H1 (cell line): ENCODE results near the gene FOXP4. TPM values are rescaled to one million over a fixed set of nuclear protein-coding genes. Genes with fewer than 3 reads are reported as not detected.

ENCODE experiments used
- CTCF ChIA-PET: fragments of 300-600 bp; sonication (Branson Sonifier 250); formaldehyde crosslinking; loops from one replicate; lab custom pipeline; 2021; ENCODE audit not compliant: partially characterized antibody; lab: Charles Lee
- POLR2A ChIA-PET: fragments of 300-600 bp; sonication (Branson Sonifier 250); formaldehyde crosslinking; loops from one replicate; lab custom pipeline; 2021; ENCODE audit warnings: inconsistent platforms; ENCODE audit not compliant: partially characterized antibody; lab: Charles Lee
- DNase-seq, 2 experiments: peaks; one replicate each; pipeline versions ENCODE4 v3.0.0 to v3.0.0-alpha.2; 2010 to 2022; ENCODE audit warnings: low spot score in 2 of 2, low read depth in 1 of 2, mixed read lengths in 1 of 2
- FAIRE-seq: peaks from 2 replicates; lab custom pipeline; 2011; peaks lifted over from hg19 to GRCh38; lab: Jason Lieb, UNC
- H2AFZ ChIP-seq: 2 replicates; pipeline ENCODE4 v1.8.1; 2012; ENCODE audit warnings: low read length, inconsistent platforms
- H2AK5ac ChIP-seq: 2 replicates; pipeline ENCODE4 v1.6.1; 2013; ENCODE audit warnings: low read depth, low read length
- H2BK120ac ChIP-seq: replicated peaks from 2 replicates; pipeline ENCODE3; 2013; ENCODE audit warnings: low read depth, low read length, inconsistent platforms
- H2BK12ac ChIP-seq: 2 replicates; pipeline ENCODE4 v1.6.1; 2013; ENCODE audit warnings: low read depth, low read length
- H2BK15ac ChIP-seq: 2 replicates; pipeline ENCODE4 v1.6.1; 2013; ENCODE audit warnings: low read length
- H2BK20ac ChIP-seq: 2 replicates; pipeline ENCODE4 v1.6.1; 2013; ENCODE audit warnings: low read length
- H2BK5ac ChIP-seq: 2 replicates; pipeline ENCODE4 v1.6.1; 2013; ENCODE audit warnings: low read depth, low read length
- H3K14ac ChIP-seq: 2 replicates; pipeline ENCODE4 v1.6.1; 2013; ENCODE audit warnings: inconsistent platforms; ENCODE audit not compliant: insufficient read length
- H3K18ac ChIP-seq: 2 replicates; pipeline ENCODE4 v1.6.1; 2013; ENCODE audit warnings: low read length; ENCODE audit errors: extremely low read depth
- H3K23ac ChIP-seq: 2 replicates; pipeline ENCODE4 v1.6.1; 2013; ENCODE audit warnings: inconsistent platforms; ENCODE audit not compliant: insufficient read length
- H3K23me2 ChIP-seq: 2 replicates; pipeline ENCODE4 v1.6.1; 2013; ENCODE audit warnings: low read depth, low read length
- H3K27ac ChIP-seq: 2 replicates; pipeline ENCODE4 v1.6.1; 2011; ENCODE audit warnings: low read depth, low read length, inconsistent platforms
- H3K27me3 ChIP-seq, 4 experiments: replicated peaks in 1 of 4; 1 replicate in 1 of 4; 2 replicates in 3 of 4; pipeline versions ENCODE4 v1.6.1 to v1.8.1; 2011 to 2013; ENCODE audit warnings: low read length in 3 of 4, mild to moderate bottlenecking in 3 of 4, inconsistent platforms in 2 of 4, mixed read lengths in 2 of 4, moderate library complexity in 1 of 4; ENCODE audit not compliant: control insufficient read depth in 3 of 4, insufficient read depth in 3 of 4; ENCODE audit errors: extremely low read depth in 1 of 4
- H3K36me3 ChIP-seq, 4 experiments: 2 replicates each; pipeline versions ENCODE4 v1.6.1 to v1.8.1; 2011 to 2013; ENCODE audit warnings: mild to moderate bottlenecking in 4 of 4, low read length in 3 of 4, moderate library complexity in 2 of 4, control low read depth in 1 of 4, inconsistent platforms in 1 of 4; ENCODE audit not compliant: insufficient read depth in 4 of 4, control insufficient read depth in 2 of 4
- H3K4ac ChIP-seq: replicated peaks from 2 replicates; pipeline ENCODE3; 2013; ENCODE audit warnings: low read length, low read depth, mixed read lengths, inconsistent platforms; ENCODE audit not compliant: insufficient read length
- H3K4me1 ChIP-seq, 4 experiments: replicated peaks in 1 of 4; 1 replicate in 1 of 4; 2 replicates in 3 of 4; pipeline versions ENCODE4 v1.6.1 to v1.8.1; 2011 to 2013; ENCODE audit warnings: low read length in 3 of 4, inconsistent platforms in 2 of 4, mixed read lengths in 1 of 4; ENCODE audit not compliant: insufficient read depth in 4 of 4, control insufficient read depth in 3 of 4
- H3K4me2 ChIP-seq, 2 experiments: 2 replicates each; pipeline versions ENCODE4 v1.6.1 to v1.8.1; 2011 to 2013; ENCODE audit warnings: low read depth in 2 of 2, low read length in 2 of 2, control low read depth in 1 of 2, inconsistent platforms in 1 of 2, mild to moderate bottlenecking in 1 of 2; ENCODE audit not compliant: insufficient read depth in 1 of 2
- H3K4me3 ChIP-seq, 4 experiments: fragments of 200-600, 300-600 bp in 1 of 4; sonication (generic), shearing (Covaris generic), sonication (Bioruptor Twin) in 1 of 4; 2 replicates each; pipeline versions ENCODE4 v1.5.1 to v1.8.1; 2011 to 2016; ENCODE audit warnings: low read length in 4 of 4, low read depth in 3 of 4, control low read depth in 2 of 4, inconsistent platforms in 2 of 4, mild to moderate bottlenecking in 2 of 4, mixed read lengths in 1 of 4, moderate library complexity in 1 of 4; ENCODE audit not compliant: insufficient read depth in 2 of 4; ENCODE audit errors: extremely low read depth in 1 of 4
- H3K56ac ChIP-seq: replicated peaks from 2 replicates; pipeline ENCODE3; 2013; ENCODE audit warnings: low read depth, mild to moderate bottlenecking, mixed read lengths, low read length, inconsistent platforms; ENCODE audit not compliant: insufficient read length
- H3K79me1 ChIP-seq: 2 replicates; pipeline ENCODE4 v1.6.1; 2013; ENCODE audit warnings: low read depth, low read length, control low read depth
- H3K79me2 ChIP-seq, 2 experiments: 2 replicates each; pipeline versions ENCODE4 v1.6.1 to v1.8.1; 2012 to 2013; ENCODE audit warnings: low read length in 2 of 2, mild to moderate bottlenecking in 2 of 2, inconsistent platforms in 1 of 2; ENCODE audit not compliant: insufficient read depth in 2 of 2, control insufficient read depth in 1 of 2
- H3K9ac ChIP-seq, 4 experiments: replicated peaks in 1 of 4; 1 replicate in 1 of 4; 2 replicates in 3 of 4; pipeline versions ENCODE4 v1.6.1 to v1.8.1; 2011 to 2013; ENCODE audit warnings: low read depth in 3 of 4, low read length in 3 of 4, control low read depth in 2 of 4, mild to moderate bottlenecking in 2 of 4, moderate library complexity in 2 of 4, inconsistent platforms in 1 of 4; ENCODE audit errors: extremely low read depth in 1 of 4
- H3K9me3 ChIP-seq, 2 experiments: 2 replicates each; pipeline versions ENCODE4 v1.6.1 to v1.8.1; 2012 to 2013; ENCODE audit warnings: mild to moderate bottlenecking in 2 of 2, moderate library complexity in 2 of 2, control low read depth in 1 of 2, inconsistent platforms in 1 of 2, low read depth in 1 of 2, low read length in 1 of 2, mixed read lengths in 1 of 2; ENCODE audit not compliant: insufficient read depth in 2 of 2
- H4K20me1 ChIP-seq, 2 experiments: replicated peaks in 1 of 2; 2 replicates each; pipeline versions ENCODE3 to v1.8.1; 2011 to 2013; ENCODE audit warnings: inconsistent platforms in 2 of 2, low read length in 2 of 2, mild to moderate bottlenecking in 1 of 2; ENCODE audit not compliant: insufficient read depth in 2 of 2, control insufficient read depth in 1 of 2
- H4K5ac ChIP-seq: 2 replicates; pipeline ENCODE4 v1.6.1; 2013; ENCODE audit warnings: low read length, low read depth, mixed read lengths, inconsistent platforms; ENCODE audit not compliant: insufficient read length
- H4K8ac ChIP-seq: 2 replicates; pipeline ENCODE4 v1.8.0; 2013; ENCODE audit warnings: mild to moderate bottlenecking, moderate library complexity, low read length, inconsistent platforms; ENCODE audit not compliant: insufficient read depth; ENCODE audit errors: extremely low read depth
- H4K91ac ChIP-seq: replicated peaks from 2 replicates; pipeline ENCODE3; 2013; ENCODE audit warnings: low read length, mixed read lengths, inconsistent platforms; ENCODE audit not compliant: insufficient read length
- CHD1 ChIP-seq: IDR thresholded peaks from 2 replicates; pipeline ENCODE4 v1.6.1; 2012; ENCODE audit warnings: low read depth, low read length, improper control_type of control experiment
- CHD2 ChIP-seq: IDR thresholded peaks from 2 replicates; pipeline ENCODE4 v1.6.1; 2012; ENCODE audit warnings: low read length, improper control_type of control experiment
- HDAC2 ChIP-seq, 2 experiments: fragments of 300-600 bp in 1 of 2; sonication (generic) in 1 of 2; IDR thresholded peaks; 2 replicates each; pipeline ENCODE4 v1.6.1; 2011 to 2012; ENCODE audit warnings: low read depth in 2 of 2, low read length in 2 of 2, mild to moderate bottlenecking in 2 of 2, moderate library complexity in 2 of 2, borderline replicate concordance in 1 of 2, inconsistent platforms in 1 of 2
- KDM1A ChIP-seq: fragments of 200-600, 300-600 bp; sonication (generic); IDR thresholded peaks from 2 replicates; pipeline ENCODE4 v1.7.1; 2016; ENCODE audit warnings: mild to moderate bottlenecking, low read length, borderline replicate concordance
- POU5F1 ChIP-seq: IDR thresholded peaks from 2 replicates; pipeline ENCODE4 v1.6.1; 2011; ENCODE audit warnings: low read depth, mild to moderate bottlenecking, low read length, moderate library complexity
- SIRT6 ChIP-seq: IDR thresholded peaks from one replicate; pipeline ENCODE4 v1.7.1; 2012; ENCODE audit warnings: low read length, inconsistent platforms
- SP4 ChIP-seq: IDR thresholded peaks from 2 replicates; pipeline ENCODE4 v1.6.1; 2012; ENCODE audit warnings: low read length, inconsistent platforms
- SRF ChIP-seq: IDR thresholded peaks from 2 replicates; pipeline ENCODE4 v1.6.1; 2011; ENCODE audit warnings: mild to moderate bottlenecking, low read depth, low read length, moderate library complexity
- TAF7 ChIP-seq: optimal IDR thresholded peaks from 2 replicates; pipeline ENCODE3; 2011; ENCODE audit warnings: low read depth, mild to moderate bottlenecking, inconsistent platforms, low read length, moderate library complexity, borderline replicate concordance
- ZNF274 ChIP-seq: IDR thresholded peaks from 2 replicates; pipeline ENCODE4 v1.7.0; 2012; ENCODE audit warnings: low read length, borderline replicate concordance; ENCODE audit errors: extremely low read depth
- WGBS, 2 experiments: shearing (Covaris generic) in 1 of 2; methylation state at CpG; one replicate each; pipeline versions ENCODE4 v1.1.6 to v1.1.7; 2013 to 2015; ENCODE audit warnings: low lambda C conversion rate in 2 of 2, mixed read lengths in 2 of 2, inconsistent platforms in 1 of 2, low coverage in 1 of 2, missing lambda C conversion rate in 1 of 2; ENCODE audit not compliant: insufficient replicate concordance in 2 of 2, insufficient coverage in 1 of 2, insufficient read length in 1 of 2; ENCODE audit errors: extremely low coverage in 1 of 2, missing lambda C conversion rate in 1 of 2; 5-methylcytosine and 5-hydroxymethylcytosine counted together
- polyA plus RNA-seq, 7 experiments: library from polyadenylated mRNA; depleted of rRNA in 3 of 7; stranded (reverse) in 5 of 7; unstranded in 2 of 7; fragments of >200 nt in 5 of 7; fragments of 200-250 nt in 2 of 7; gene quantifications; 1 replicate in 5 of 7; 2 replicates in 1 of 7; 4 replicates in 1 of 7; pipeline versions ENCODE4 v1.2.1 to v1.2.3, GENCODE V29; 2011 to 2013; ENCODE audit warnings: missing spikeins in 2 of 7, mixed read lengths in 2 of 7
- total RNA-seq: library from RNA; stranded (reverse); fragmentation: NEBNext Ultra II Directional; extraction: Animal tissue kit (Norgen Biotek cat#: 25700); gene quantifications from 2 replicates; pipeline ENCODE4 v1.2.1, GENCODE V29; 2021
- TF ChIP-seq, protein P1 (sequence below): IDR thresholded peaks from 2 replicates; pipeline ENCODE4 v1.6.1; 2011; ENCODE audit warnings: low read depth, mild to moderate bottlenecking, low read length; ENCODE audit not compliant: insufficient read depth

FOXP4 gene
- total and polyA plus RNA-seq, 2 of the 8 experiments (the other 6 are each of a cell fraction or from before 2014, with no cell fraction given), result 4.8 to 13.3 TPM

DNA sequence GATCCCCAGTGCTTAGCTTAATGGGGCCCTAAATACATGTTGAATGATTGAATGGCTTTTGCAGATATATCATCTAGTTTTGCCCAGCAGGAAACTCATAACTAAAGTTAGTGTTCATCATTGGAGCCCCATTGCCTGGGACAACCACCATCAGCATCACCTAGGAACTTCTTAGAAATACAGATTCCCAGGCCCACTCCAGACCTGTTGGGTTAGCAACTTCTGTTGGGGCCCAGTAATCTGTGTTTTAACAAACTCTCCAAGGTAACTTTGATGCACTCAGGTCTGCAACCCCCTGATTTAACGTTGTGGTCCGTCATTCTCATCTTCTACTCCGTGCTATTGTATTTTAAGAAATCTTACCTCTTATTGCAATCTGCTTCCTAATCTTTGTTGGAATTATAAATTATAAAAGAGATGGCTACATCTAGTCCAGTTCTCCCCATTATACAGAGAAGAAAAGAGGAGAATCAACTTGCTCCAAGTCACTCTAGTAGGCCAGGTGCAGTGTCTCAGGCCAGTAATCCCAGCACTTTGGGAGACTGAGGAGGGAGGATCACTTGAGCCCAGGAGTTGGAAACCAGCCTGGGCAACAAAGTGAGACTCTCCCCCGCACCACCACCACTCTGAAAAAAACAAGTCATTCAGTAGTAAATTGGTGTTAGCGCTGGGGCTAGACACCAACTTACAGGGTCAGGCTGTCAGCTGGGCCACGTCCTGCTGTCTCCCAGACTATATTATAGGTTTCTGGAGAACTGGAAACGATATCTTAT lies 13.7 kb downstream of the FOXP4 start:
- CTCF ChIA-PET, result interaction anchor here (0.5 to 3.2 kb wide), 9 partner anchors 9 to 469 kb away, joined by 3 to 11 read pairs (median 4); no protein-coding TSS in a partner anchor
- Histone ChIP-seq H2BK5ac (no peak overlapping the region), H4K20me1 (peaks cover 0 to 15% of the 10 kb centered on the region in 2 experiments), H3K18ac (no peak overlapping the region), H2BK20ac (no peak overlapping the region), H3K23ac (no peak overlapping the region), H3K56ac (no peak overlapping the region), H2BK120ac (no peak overlapping the region), H3K27ac (no peak overlapping the region), H4K5ac (no peak overlapping the region), H3K9ac (0 out of 7 replicates have a peak overlapping the region, but pooled peaks of 1 of the 4 experiments have one; percentile 22), H3K36me3 (no peaks in the 10 kb centered on the region), H3K23me2 (peaks cover 7% of the 10 kb centered on the region; the same call in 1 of the 2 replicates), H3K79me2 (peaks cover 0 to 11% of the 10 kb centered on the region in 2 experiments; a peak in 2 of 4 replicates), H3K9me3 (no peaks in the 10 kb centered on the region), H2AFZ (no peak overlapping the region), H4K8ac (no peak overlapping the region), H3K27me3 (peaks cover 0 to 22% (median 18%) of the 10 kb centered on the region in 4 experiments; a peak in 5 of 7 replicates), H3K79me1 (0 out of 2 replicates have a peak, but pooled peaks cover 3% of the 10 kb centered on the region), H4K91ac (no peak overlapping the region), H2BK12ac (no peak overlapping the region), H3K4me3 (peak overlapping the region in 3 of 4 experiments; percentile 68 to 76 (median 75); a peak in 6 of 8 replicates), H3K14ac (no peak overlapping the region), H3K4me1 (peaks cover 29 to 47% (median 32%) of the 10 kb centered on the region in 4 experiments), H3K4me2 (peak overlapping the region; percentile 66 to 80), H3K4ac (no peak overlapping the region), H2AK5ac (no peak overlapping the region), H2BK15ac (peak overlapping the region; percentile 37; the same call in 1 of the 2 replicates)
- 55% methylated on average over 7 of the region's 7 CpGs; no CpG with 5 or more reads in 1 of the 2 experiments for WGBS, 2 experiments
- no peak for FAIRE-seq
- POLR2A ChIA-PET, result interaction anchor here (0.8 to 3.9 kb wide), 4 partner anchors 9 to 18 kb away, joined by 3 to 24 read pairs (median 3); no protein-coding TSS in a partner anchor
- DNase-seq, result no peak
- no peak for TF ChIP-seq CHD1
- TF ChIP-seq, protein P1, sequence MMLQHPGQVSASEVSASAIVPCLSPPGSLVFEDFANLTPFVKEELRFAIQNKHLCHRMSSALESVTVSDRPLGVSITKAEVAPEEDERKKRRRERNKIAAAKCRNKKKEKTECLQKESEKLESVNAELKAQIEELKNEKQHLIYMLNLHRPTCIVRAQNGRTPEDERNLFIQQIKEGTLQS, result no peak
- TF ChIP-seq ZNF274, result no peak
- no peak for TF ChIP-seq HDAC2 (IDR thresholded peaks at IDR 0.05; ENCODE audit: borderline replicate concordance in 1 of 2, low read depth in 2 of 2, low read length in 2 of 2)
- TF ChIP-seq KDM1A, result no peak
- no peak for TF ChIP-seq SRF
- no peak for TF ChIP-seq SP4
- no peak for TF ChIP-seq CHD2
- no peak for TF ChIP-seq SIRT6
- no peak for TF ChIP-seq TAF7
- no peak for TF ChIP-seq POU5F1
